GM06990 (cell line): ENCODE results near the gene URAD.
A peak's percentile ranks its signal among the peaks of the same experiment; 100 is the strongest.

Experiments
- DNase-seq: peaks from one replicate; pipeline ENCODE4 v3.0.0-alpha.2; 2011; ENCODE audit not compliant: insufficient read length; ENCODE audit errors: extremely low read depth
- H3K27me3 ChIP-seq: replicated peaks from 2 replicates; pipeline ENCODE4 v1.6.0; 2011; ENCODE audit warnings: low read length; ENCODE audit not compliant: control insufficient read depth, insufficient read depth
- H3K36me3 ChIP-seq: 2 replicates; pipeline ENCODE4 v1.5.1; 2011; ENCODE audit warnings: low read length; ENCODE audit not compliant: control insufficient read depth, insufficient read depth
- H3K4me3 ChIP-seq: replicated peaks from 2 replicates; pipeline ENCODE4 v1.5.1; 2011; ENCODE audit warnings: low read depth, mild to moderate bottlenecking, control low read depth, low read length
- TF ChIP-seq, protein P1 (sequence below): IDR thresholded peaks from 2 replicates; pipeline ENCODE4 v1.5.1; 2011; ENCODE audit warnings: low read length, control low read depth, mild to moderate bottlenecking, inconsistent platforms; ENCODE audit not compliant: insufficient read depth, poor library complexity, severe bottlenecking

URAD gene

DNA sequence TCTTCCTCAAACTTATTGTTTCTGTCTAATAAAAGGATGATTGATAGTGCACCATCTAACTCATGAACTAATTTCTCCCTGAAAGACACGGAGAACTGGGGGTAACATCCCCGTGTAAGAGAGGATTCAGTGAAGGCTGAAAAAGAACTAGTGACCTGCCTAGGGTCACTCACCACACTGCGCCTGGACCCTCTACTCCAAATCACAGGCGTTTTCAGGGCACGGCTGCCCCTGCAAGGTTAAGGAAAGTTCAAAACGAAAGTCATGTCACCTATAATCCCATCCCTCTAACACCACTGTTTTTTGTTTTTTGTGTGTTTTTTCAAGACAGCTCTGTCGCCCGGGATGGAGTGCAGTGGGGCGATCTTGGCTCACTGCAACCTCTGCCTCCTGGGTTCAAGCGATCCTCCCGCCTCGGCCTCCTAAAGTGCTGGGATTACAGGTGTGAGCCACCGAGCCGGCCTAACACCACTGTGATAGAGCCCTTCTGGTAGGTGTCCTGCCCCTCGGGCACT, 8.7 kb downstream of the URAD start:
- peaks cover 3% of the 10 kb centered on the region for H3K27me3 ChIP-seq
- TF ChIP-seq, protein P1, sequence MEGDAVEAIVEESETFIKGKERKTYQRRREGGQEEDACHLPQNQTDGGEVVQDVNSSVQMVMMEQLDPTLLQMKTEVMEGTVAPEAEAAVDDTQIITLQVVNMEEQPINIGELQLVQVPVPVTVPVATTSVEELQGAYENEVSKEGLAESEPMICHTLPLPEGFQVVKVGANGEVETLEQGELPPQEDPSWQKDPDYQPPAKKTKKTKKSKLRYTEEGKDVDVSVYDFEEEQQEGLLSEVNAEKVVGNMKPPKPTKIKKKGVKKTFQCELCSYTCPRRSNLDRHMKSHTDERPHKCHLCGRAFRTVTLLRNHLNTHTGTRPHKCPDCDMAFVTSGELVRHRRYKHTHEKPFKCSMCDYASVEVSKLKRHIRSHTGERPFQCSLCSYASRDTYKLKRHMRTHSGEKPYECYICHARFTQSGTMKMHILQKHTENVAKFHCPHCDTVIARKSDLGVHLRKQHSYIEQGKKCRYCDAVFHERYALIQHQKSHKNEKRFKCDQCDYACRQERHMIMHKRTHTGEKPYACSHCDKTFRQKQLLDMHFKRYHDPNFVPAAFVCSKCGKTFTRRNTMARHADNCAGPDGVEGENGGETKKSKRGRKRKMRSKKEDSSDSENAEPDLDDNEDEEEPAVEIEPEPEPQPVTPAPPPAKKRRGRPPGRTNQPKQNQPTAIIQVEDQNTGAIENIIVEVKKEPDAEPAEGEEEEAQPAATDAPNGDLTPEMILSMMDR: no peak

GRCh38 chr13:27979001-27979643, 9.4 kb downstream of the URAD start:
- DNase-seq: no peak
- TF ChIP-seq, protein P1: no peak
- Histone ChIP-seq H3K27me3 (peaks cover 5% of the 10 kb centered on the region), H3K36me3 (no peaks in the 10 kb centered on the region), H3K4me3 (no peak overlapping the region)

More for the DNA sequence above, 8.7 kb downstream of the URAD start:
- Histone ChIP-seq H3K4me3 (no peak overlapping the region), H3K36me3 (no peaks in the 10 kb centered on the region)
- no peak for DNase-seq

DNA sequence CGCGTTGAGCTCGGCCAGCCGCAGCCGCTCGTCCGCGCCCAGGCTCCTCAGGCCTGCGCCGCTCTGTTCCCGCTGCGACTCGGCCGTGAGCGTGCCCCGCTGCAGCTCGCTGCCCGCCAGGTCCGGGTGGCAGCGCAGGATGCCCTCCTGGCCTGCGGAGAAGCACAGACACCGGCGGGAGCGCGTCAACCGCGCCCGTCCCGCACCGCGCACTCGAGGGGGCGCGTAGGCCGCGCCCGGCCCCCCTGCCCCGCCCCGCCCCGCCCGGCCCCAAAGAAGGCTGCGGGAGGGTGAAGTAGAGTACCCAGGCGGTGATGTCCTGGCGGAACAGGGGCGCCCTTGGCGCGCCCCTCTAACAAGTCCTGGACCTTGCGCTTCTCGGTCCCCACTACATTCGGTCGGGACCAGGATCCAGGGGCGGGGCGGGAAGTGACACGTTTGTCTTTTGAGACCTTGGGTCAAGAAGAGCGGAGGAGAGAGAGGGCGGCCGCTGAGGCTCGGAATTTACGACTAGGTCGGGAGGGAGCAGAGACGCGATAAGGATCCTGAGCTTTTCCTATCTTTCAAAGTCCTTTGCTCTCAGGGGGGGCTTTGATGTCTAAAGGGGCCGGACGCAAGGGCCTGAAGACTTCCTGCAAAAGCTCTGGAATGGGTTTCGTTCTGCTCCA, 10.1 kb downstream of the URAD start:
- H3K27me3 ChIP-seq: peaks cover 5% of the 10 kb centered on the region
- no peak overlapping the region for H3K4me3 ChIP-seq
- DNase-seq: no peak
- TF ChIP-seq, protein P1: no peak
- no peaks in the 10 kb centered on the region for H3K36me3 ChIP-seq

- no peaks in the 10 kb centered on the region for H3K36me3 ChIP-seq
- H3K4me3 ChIP-seq: no peak overlapping the region
- TF ChIP-seq, protein P1: no peak
- H3K27me3 ChIP-seq: peaks cover 5% of the 10 kb centered on the region
- peak; percentile 34 for DNase-seq
Observed at GRCh38 chr13:27977476-27978300, 10.8 kb downstream of the URAD start.

GRCh38 chr13:27976362-27977091, 12.0 kb downstream of the URAD start:
- H3K27me3 ChIP-seq: peaks cover 5% of the 10 kb centered on the region
- no peak overlapping the region for H3K4me3 ChIP-seq
- H3K36me3 ChIP-seq: no peaks in the 10 kb centered on the region
- no peak for DNase-seq
- TF ChIP-seq, protein P1: no peak
